Stomach (tissue), 4 donors: ENCODE data around the gene SNPH.

Experiments used
- POLR2AphosphoS5 ChIP-seq, 3 donors: sonication (generic); formaldehyde crosslinking; IDR thresholded peaks; one replicate each; pipeline ENCODE4 v1.6.1; 2016; ENCODE audit warnings: antibody characterized with exemption in 3 of 3
- TF ChIP-seq, protein P1 (sequence below), 7 experiments: fragments of 450-650 bp in 4 of 7; fragments of 200-600 bp in 3 of 7; sonication (generic) in 3 of 7; IDR thresholded peaks; one replicate each; pipeline ENCODE4 v1.5.1; 2016 to 2019; ENCODE audit warnings: antibody characterized with exemption in 7 of 7, control low read depth in 2 of 7, mild to moderate bottlenecking in 1 of 7

DNA sequence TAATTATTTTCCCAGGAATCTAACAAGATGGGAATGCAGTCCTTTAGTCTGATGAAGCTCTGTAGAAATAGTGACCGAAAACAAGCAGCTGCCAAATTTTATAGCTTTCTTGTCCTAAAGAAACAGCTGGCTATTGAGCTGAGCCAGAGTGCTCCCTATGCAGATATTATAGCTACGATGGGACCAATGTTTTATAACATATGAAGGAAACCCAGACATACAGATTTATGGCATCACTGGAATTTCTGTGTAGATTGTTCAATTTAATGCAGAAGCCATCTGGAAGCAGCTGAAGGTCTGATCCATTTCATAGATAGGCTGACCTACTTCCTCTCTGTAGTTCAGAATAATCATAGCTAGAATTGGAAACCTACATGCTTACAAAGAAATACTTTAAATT is 11.8 kb upstream of the SNPH start:
- TF ChIP-seq, protein P1, sequence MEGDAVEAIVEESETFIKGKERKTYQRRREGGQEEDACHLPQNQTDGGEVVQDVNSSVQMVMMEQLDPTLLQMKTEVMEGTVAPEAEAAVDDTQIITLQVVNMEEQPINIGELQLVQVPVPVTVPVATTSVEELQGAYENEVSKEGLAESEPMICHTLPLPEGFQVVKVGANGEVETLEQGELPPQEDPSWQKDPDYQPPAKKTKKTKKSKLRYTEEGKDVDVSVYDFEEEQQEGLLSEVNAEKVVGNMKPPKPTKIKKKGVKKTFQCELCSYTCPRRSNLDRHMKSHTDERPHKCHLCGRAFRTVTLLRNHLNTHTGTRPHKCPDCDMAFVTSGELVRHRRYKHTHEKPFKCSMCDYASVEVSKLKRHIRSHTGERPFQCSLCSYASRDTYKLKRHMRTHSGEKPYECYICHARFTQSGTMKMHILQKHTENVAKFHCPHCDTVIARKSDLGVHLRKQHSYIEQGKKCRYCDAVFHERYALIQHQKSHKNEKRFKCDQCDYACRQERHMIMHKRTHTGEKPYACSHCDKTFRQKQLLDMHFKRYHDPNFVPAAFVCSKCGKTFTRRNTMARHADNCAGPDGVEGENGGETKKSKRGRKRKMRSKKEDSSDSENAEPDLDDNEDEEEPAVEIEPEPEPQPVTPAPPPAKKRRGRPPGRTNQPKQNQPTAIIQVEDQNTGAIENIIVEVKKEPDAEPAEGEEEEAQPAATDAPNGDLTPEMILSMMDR (IDR thresholded peaks at IDR 0.05), result no peak
- no peak for TF ChIP-seq POLR2AphosphoS5 (IDR thresholded peaks at IDR 0.05)
